Measurements from ENCODE around the gene OR8G1. TPM values are rescaled to one million over a fixed set of nuclear protein-coding genes. Genes with fewer than 3 reads are reported as not detected.

OR8G1 gene, protein sequence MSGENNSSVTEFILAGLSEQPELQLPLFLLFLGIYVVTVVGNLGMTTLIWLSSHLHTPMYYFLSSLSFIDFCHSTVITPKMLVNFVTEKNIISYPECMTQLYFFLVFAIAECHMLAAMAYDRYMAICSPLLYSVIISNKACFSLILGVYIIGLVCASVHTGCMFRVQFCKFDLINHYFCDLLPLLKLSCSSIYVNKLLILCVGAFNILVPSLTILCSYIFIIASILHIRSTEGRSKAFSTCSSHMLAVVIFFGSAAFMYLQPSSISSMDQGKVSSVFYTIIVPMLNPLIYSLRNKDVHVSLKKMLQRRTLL
- not detected in 5 replicates for total RNA-seq (2022; extraction: Qiagen RNA extraction)

GRCh38 chr11:124240621-124241397 lies at the start of gene OR8G1:
TSS of gene OR8G1 (plus strand) at chr11:124241095. CDS start at chr11:124249676, 8,581 bp downstream.

GRCh38 chr11:124256076-124256475 lies 15.2 kb downstream of the OR8G1 start, which contains the start of gene OR8G5:
TSS of gene OR8G5 (plus strand) at chr11:124256376. CDS start at chr11:124264932, 8,556 bp downstream.

Other genes starting within 250 kb of the OR8G1 start
- gene OR10G6, start 245.9 kb upstream of the OR8G1 start, total RNA-seq (2022; extraction: Qiagen RNA extraction): not detected in 5 replicates
- not detected in 5 replicates for gene OR10G4, start 228.1 kb upstream of the OR8G1 start, total RNA-seq (2022; extraction: Qiagen RNA extraction)
- gene OR10G9, start 218.1 kb upstream of the OR8G1 start, total RNA-seq (2022; extraction: Qiagen RNA extraction): not detected in 5 replicates
- gene OR10G8, start 214.3 kb upstream of the OR8G1 start, total RNA-seq (2022; extraction: Qiagen RNA extraction): not detected in 5 replicates
- not detected in 5 replicates for gene OR10G7, start 199.8 kb upstream of the OR8G1 start, total RNA-seq (2022; extraction: Qiagen RNA extraction)
- 0.09 to 0.28 TPM (median 0.24 TPM) in 5 replicates for gene VWA5A, start 125.6 kb upstream of the OR8G1 start, total RNA-seq (2022; extraction: Qiagen RNA extraction)
- gene OR10D3, start 57.8 kb upstream of the OR8G1 start, total RNA-seq (2022; extraction: Qiagen RNA extraction): not detected in 5 replicates
- not detected in 5 replicates for gene OR8G5, start 15.3 kb downstream of the OR8G1 start, total RNA-seq (2022; extraction: Qiagen RNA extraction)
- gene OR8D1, start 72.9 kb downstream of the OR8G1 start, total RNA-seq (2022; extraction: Qiagen RNA extraction): not detected in 5 replicates
- gene OR8D2, start 79.1 kb downstream of the OR8G1 start, total RNA-seq (2022; extraction: Qiagen RNA extraction): not detected in 5 replicates
- not detected in 5 replicates for gene OR8B2, start 143.4 kb downstream of the OR8G1 start, total RNA-seq (2022; extraction: Qiagen RNA extraction)
- not detected in 5 replicates for gene OR8B3, start 157.9 kb downstream of the OR8G1 start, total RNA-seq (2022; extraction: Qiagen RNA extraction)
- not detected in 5 replicates for gene OR8B4, start 183.8 kb downstream of the OR8G1 start, total RNA-seq (2022; extraction: Qiagen RNA extraction)
- not detected in 5 replicates for gene OR8B8, start 204.6 kb downstream of the OR8G1 start, total RNA-seq (2022; extraction: Qiagen RNA extraction)